GM12872 (cell line): Measurements from ENCODE around the gene P2RX7.

ENCODE experiments used
- TF ChIP-seq, protein P1 (sequence below): IDR thresholded peaks from 3 replicates; pipeline ENCODE4 v1.5.1; 2011; ENCODE audit warnings: low read depth, mild to moderate bottlenecking, low read length, moderate library complexity; ENCODE audit not compliant: insufficient read depth

The P2RX7 gene

DNA sequence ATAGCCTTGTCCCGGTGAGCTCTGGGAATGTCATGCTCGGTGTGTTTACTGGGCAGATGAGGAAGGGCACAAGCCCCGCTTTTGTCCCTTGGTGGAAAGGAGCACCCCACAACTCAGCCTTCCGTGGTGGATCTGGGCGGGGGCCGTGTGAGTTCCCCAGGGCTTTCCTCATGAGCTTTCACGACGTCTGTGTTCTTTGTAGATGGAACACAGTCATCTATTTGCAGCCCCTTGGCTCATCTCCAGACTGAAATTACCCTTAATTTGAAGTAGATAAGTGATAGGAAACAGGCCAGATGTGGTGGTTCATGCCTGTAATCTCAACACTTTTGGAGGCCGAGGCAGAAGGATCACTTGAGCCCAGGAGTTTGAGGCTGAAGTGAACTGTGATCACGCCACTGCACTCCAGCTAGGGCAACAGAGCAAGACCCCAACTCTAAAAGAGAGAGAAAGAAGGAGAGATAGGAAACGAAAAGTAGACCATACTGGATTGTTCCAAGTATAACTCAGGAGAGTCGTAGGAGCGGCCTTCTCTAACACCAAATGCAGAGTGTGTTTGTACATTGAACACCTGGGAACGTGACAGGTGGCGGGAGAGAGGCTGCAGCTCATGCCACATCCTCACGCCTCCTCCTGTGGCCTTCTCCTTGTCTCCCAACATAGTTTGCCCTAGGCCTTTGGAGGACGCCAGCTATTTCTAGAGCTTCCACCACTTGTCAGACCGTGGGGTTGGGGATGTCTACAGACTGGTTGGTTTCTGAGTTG, 86.1 kb downstream of the P2RX7 start:
- TF ChIP-seq, protein P1, sequence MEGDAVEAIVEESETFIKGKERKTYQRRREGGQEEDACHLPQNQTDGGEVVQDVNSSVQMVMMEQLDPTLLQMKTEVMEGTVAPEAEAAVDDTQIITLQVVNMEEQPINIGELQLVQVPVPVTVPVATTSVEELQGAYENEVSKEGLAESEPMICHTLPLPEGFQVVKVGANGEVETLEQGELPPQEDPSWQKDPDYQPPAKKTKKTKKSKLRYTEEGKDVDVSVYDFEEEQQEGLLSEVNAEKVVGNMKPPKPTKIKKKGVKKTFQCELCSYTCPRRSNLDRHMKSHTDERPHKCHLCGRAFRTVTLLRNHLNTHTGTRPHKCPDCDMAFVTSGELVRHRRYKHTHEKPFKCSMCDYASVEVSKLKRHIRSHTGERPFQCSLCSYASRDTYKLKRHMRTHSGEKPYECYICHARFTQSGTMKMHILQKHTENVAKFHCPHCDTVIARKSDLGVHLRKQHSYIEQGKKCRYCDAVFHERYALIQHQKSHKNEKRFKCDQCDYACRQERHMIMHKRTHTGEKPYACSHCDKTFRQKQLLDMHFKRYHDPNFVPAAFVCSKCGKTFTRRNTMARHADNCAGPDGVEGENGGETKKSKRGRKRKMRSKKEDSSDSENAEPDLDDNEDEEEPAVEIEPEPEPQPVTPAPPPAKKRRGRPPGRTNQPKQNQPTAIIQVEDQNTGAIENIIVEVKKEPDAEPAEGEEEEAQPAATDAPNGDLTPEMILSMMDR: no peak

GRCh38 chr12:121219353-121219986, 86.8 kb downstream of the P2RX7 start:
- TF ChIP-seq, protein P1: no peak

DNA sequence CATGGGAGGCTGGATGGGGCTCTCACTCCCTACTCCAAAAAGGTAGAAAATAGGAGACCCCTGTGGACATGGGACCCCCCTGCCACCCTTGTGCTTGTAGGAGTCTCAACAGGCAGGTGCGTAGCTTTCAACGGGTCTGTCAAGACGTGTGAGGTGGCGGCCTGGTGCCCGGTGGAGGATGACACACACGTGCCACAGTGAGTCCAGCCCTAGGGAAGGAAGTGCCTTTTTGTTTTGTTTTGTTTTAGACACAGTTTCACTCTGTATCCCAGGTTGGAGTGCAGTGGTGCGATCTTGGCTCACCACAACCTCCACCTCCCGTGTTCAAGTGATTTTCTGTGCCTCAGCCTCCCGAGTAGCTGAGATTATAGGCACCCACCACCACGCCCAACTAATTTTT, 90.2 kb downstream of the P2RX7 start:
- TF ChIP-seq, protein P1: no peak

- TF ChIP-seq, protein P1: peak; percentile 69
These were observed 90.9 kb downstream of the P2RX7 start for GRCh38 chr12:121223292-121224285.

- TF ChIP-seq, protein P1: no peak
These were observed 91.9 kb downstream of the P2RX7 start for GRCh38 chr12:121224591-121224990.

- TF ChIP-seq, protein P1: no peak
These were observed 93.7 kb downstream of the P2RX7 start for GRCh38 chr12:121226399-121226798.

GRCh38 chr12:121227294-121227693, 94.6 kb downstream of the P2RX7 start:
- TF ChIP-seq, protein P1: no peak
